Activated T-cell treated with anti-CD3 and anti-CD28 coated beads, Interleukin-2, amount 50 U/mL, for 24 hours (primary cell): ENCODE measurements around the gene GPR84.

ENCODE experiments used
- DNase-seq: peaks from one replicate; pipeline ENCODE4 v3.0.0-alpha.2; 2020
- H3K27ac Mint-ChIP-seq: 2 replicates; pipeline ENCODE4 v1.8.0; 2020; ENCODE audit warnings: mild to moderate bottlenecking, mixed read lengths
- H3K27me3 Mint-ChIP-seq: 2 replicates; pipeline ENCODE4 v1.8.0; 2020; ENCODE audit warnings: mixed read lengths
- H3K36me3 Mint-ChIP-seq: 2 replicates; pipeline ENCODE4 v1.8.0; 2020; ENCODE audit warnings: low read depth, mixed read lengths
- H3K4me1 Mint-ChIP-seq: 2 replicates; pipeline ENCODE4 v1.8.0; 2020; ENCODE audit warnings: low read depth, mixed read lengths
- H3K4me3 Mint-ChIP-seq: 2 replicates; pipeline ENCODE4 v1.8.0; 2020; ENCODE audit warnings: mild to moderate bottlenecking, moderate library complexity, mixed read lengths
- H3K9me3 Mint-ChIP-seq: 2 replicates; pipeline ENCODE4 v1.8.0; 2020; ENCODE audit warnings: mixed read lengths

Gene GPR84

GRCh38 chr12:54397157-54397556 is 32.9 kb upstream of the GPR84 start:
- Mint-ChIP-seq H3K36me3 (peaks cover 69% of the 10 kb centered on the region), H3K4me3 (no peak overlapping the region), H3K9me3 (no peaks in the 10 kb centered on the region), H3K27ac (peak overlapping the region; percentile 11), H3K4me1 (peaks cover 16% of the 10 kb centered on the region), H3K27me3 (no peaks in the 10 kb centered on the region)
- DNase-seq = no peak

- Mint-ChIP-seq H3K27ac (no peak overlapping the region), H3K36me3 (peaks cover 54% of the 10 kb centered on the region), H3K27me3 (no peaks in the 10 kb centered on the region), H3K4me1 (peaks cover 24% of the 10 kb centered on the region), H3K4me3 (no peak overlapping the region), H3K9me3 (no peaks in the 10 kb centered on the region)
- DNase-seq = no peak
Measured at GRCh38 chr12:54395545-54395944, 31.3 kb upstream of the GPR84 start.

- no peak overlapping the region for H3K27ac Mint-ChIP-seq
- peaks cover 24% of the 10 kb centered on the region for H3K4me1 Mint-ChIP-seq
- no peak overlapping the region for H3K4me3 Mint-ChIP-seq
- peaks cover 50% of the 10 kb centered on the region for H3K36me3 Mint-ChIP-seq
- no peak for DNase-seq
- no peaks in the 10 kb centered on the region for H3K9me3 Mint-ChIP-seq
- no peaks in the 10 kb centered on the region for H3K27me3 Mint-ChIP-seq
Measured at GRCh38 chr12:54394986-54395385, 30.7 kb upstream of the GPR84 start.

GRCh38 chr12:54394281-54394719 is 30.0 kb upstream of the GPR84 start:
- Mint-ChIP-seq H3K9me3 (no peaks in the 10 kb centered on the region), H3K36me3 (peaks cover 45% of the 10 kb centered on the region), H3K27ac (peak overlapping the region; percentile 2), H3K4me1 (peaks cover 29% of the 10 kb centered on the region), H3K27me3 (no peaks in the 10 kb centered on the region), H3K4me3 (no peak overlapping the region)
- peak; percentile 47 for DNase-seq

- H3K27ac Mint-ChIP-seq = peak overlapping the region; percentile 52
- peaks cover 43% of the 10 kb centered on the region for H3K36me3 Mint-ChIP-seq
- H3K4me1 Mint-ChIP-seq = peaks cover 29% of the 10 kb centered on the region
- no peaks in the 10 kb centered on the region for H3K27me3 Mint-ChIP-seq
- DNase-seq = no peak
- no peaks in the 10 kb centered on the region for H3K9me3 Mint-ChIP-seq
- H3K4me3 Mint-ChIP-seq = no peak overlapping the region
Measured at GRCh38 chr12:54393743-54394142, 29.5 kb upstream of the GPR84 start.

- H3K9me3 Mint-ChIP-seq = no peaks in the 10 kb centered on the region
- DNase-seq = no peak
- peaks cover 29% of the 10 kb centered on the region for H3K4me1 Mint-ChIP-seq
- H3K4me3 Mint-ChIP-seq = no peak overlapping the region
- peaks cover 38% of the 10 kb centered on the region for H3K36me3 Mint-ChIP-seq
- no peak overlapping the region for H3K27ac Mint-ChIP-seq
- H3K27me3 Mint-ChIP-seq = no peaks in the 10 kb centered on the region
Measured at GRCh38 chr12:54393207-54393609, 28.9 kb upstream of the GPR84 start.

- Mint-ChIP-seq H3K4me1 (peaks cover 29% of the 10 kb centered on the region), H3K27me3 (no peaks in the 10 kb centered on the region), H3K9me3 (no peaks in the 10 kb centered on the region), H3K27ac (no peak overlapping the region), H3K36me3 (peaks cover 32% of the 10 kb centered on the region), H3K4me3 (no peak overlapping the region)
- DNase-seq = no peak
Measured at GRCh38 chr12:54392485-54393206, 28.4 kb upstream of the GPR84 start.

GRCh38 chr12:54390668-54391551 is 26.6 kb upstream of the GPR84 start:
- Mint-ChIP-seq H3K4me3 (peak overlapping the region; percentile 66), H3K4me1 (peaks cover 34% of the 10 kb centered on the region)

GRCh38 chr12:54390176-54390667 is 25.9 kb upstream of the GPR84 start:
- H3K4me3 Mint-ChIP-seq = no peak overlapping the region
- H3K4me1 Mint-ChIP-seq = peaks cover 34% of the 10 kb centered on the region
- peaks cover 9% of the 10 kb centered on the region for H3K36me3 Mint-ChIP-seq
- H3K27ac Mint-ChIP-seq = no peak overlapping the region
- no peak for DNase-seq
- H3K27me3 Mint-ChIP-seq = no peaks in the 10 kb centered on the region
- H3K9me3 Mint-ChIP-seq = no peaks in the 10 kb centered on the region

More at GRCh38 chr12:54390668-54391551, 26.6 kb upstream of the GPR84 start:
- DNase-seq = peak; percentile 79
- peak overlapping the region; percentile 57 for H3K27ac Mint-ChIP-seq
- H3K36me3 Mint-ChIP-seq = peaks cover 16% of the 10 kb centered on the region
- no peaks in the 10 kb centered on the region for H3K9me3 Mint-ChIP-seq
- H3K27me3 Mint-ChIP-seq = no peaks in the 10 kb centered on the region

- no peaks in the 10 kb centered on the region for H3K27me3 Mint-ChIP-seq
- H3K4me3 Mint-ChIP-seq = no peak overlapping the region
- no peak for DNase-seq
- peaks cover 4% of the 10 kb centered on the region for H3K36me3 Mint-ChIP-seq
- no peaks in the 10 kb centered on the region for H3K9me3 Mint-ChIP-seq
- H3K27ac Mint-ChIP-seq = no peak overlapping the region
- peaks cover 32% of the 10 kb centered on the region for H3K4me1 Mint-ChIP-seq
Measured at GRCh38 chr12:54389607-54390175, 25.4 kb upstream of the GPR84 start.

- no peak for DNase-seq
- peak overlapping the region; percentile 10 for H3K27ac Mint-ChIP-seq
- H3K36me3 Mint-ChIP-seq = no peaks in the 10 kb centered on the region
- H3K9me3 Mint-ChIP-seq = no peaks in the 10 kb centered on the region
- no peak overlapping the region for H3K4me3 Mint-ChIP-seq
- H3K4me1 Mint-ChIP-seq = peaks cover 26% of the 10 kb centered on the region
- H3K27me3 Mint-ChIP-seq = no peaks in the 10 kb centered on the region
Measured at GRCh38 chr12:54389134-54389508, 24.8 kb upstream of the GPR84 start.

- H3K27me3 Mint-ChIP-seq = no peaks in the 10 kb centered on the region
- DNase-seq = no peak
- H3K4me3 Mint-ChIP-seq = no peak overlapping the region
- no peak overlapping the region for H3K27ac Mint-ChIP-seq
- no peaks in the 10 kb centered on the region for H3K36me3 Mint-ChIP-seq
- H3K9me3 Mint-ChIP-seq = no peaks in the 10 kb centered on the region
- H3K4me1 Mint-ChIP-seq = peaks cover 22% of the 10 kb centered on the region
Measured at GRCh38 chr12:54388237-54389133, 24.2 kb upstream of the GPR84 start.

GRCh38 chr12:54387114-54387467 is 22.8 kb upstream of the GPR84 start:
- Mint-ChIP-seq H3K9me3 (no peaks in the 10 kb centered on the region), H3K4me3 (no peak overlapping the region), H3K4me1 (peaks cover 26% of the 10 kb centered on the region), H3K27ac (no peak overlapping the region), H3K36me3 (no peaks in the 10 kb centered on the region), H3K27me3 (no peaks in the 10 kb centered on the region)
- DNase-seq = no peak
